Measurements from ENCODE around the gene CMTM8. TPM values are rescaled to one million over a fixed set of nuclear protein-coding genes. Genes with fewer than 3 reads are reported as not detected.

The CMTM8 gene
- total RNA-seq, 2 donors from 2014 or later: 5.2 to 7.2 TPM

- ATAC-seq (replicated peaks): peak; percentile 80
Measured at GRCh38 chr3:32278714-32279113, 40.2 kb downstream of the CMTM8 start.

GRCh38 chr3:32280262-32280910, 41.9 kb downstream of the CMTM8 start:
- Mint-ChIP-seq H3K4me1 (peaks cover 21% of the 10 kb centered on the region), H3K27me3 (no peaks in the 10 kb centered on the region), H3K27ac (no peak overlapping the region), H3K36me3 (ENCODE audit: low read depth) (no peaks in the 10 kb centered on the region), H3K4me3 (no peak overlapping the region), H3K9me3 (no peaks in the 10 kb centered on the region)
- ATAC-seq (replicated peaks): peak; percentile 23

More at GRCh38 chr3:32278714-32279113, 40.2 kb downstream of the CMTM8 start:
- Mint-ChIP-seq H3K27ac (peak overlapping the region; percentile 34), H3K36me3 (ENCODE audit: low read depth) (no peaks in the 10 kb centered on the region), H3K4me1 (peaks cover 17% of the 10 kb centered on the region), H3K27me3 (no peaks in the 10 kb centered on the region), H3K9me3 (no peaks in the 10 kb centered on the region), H3K4me3 (no peak overlapping the region)

GRCh38 chr3:32281570-32282106, 43.2 kb downstream of the CMTM8 start:
- Mint-ChIP-seq H3K4me3 (no peak overlapping the region), H3K4me1 (peaks cover 21% of the 10 kb centered on the region), H3K36me3 (ENCODE audit: low read depth) (no peaks in the 10 kb centered on the region), H3K9me3 (no peaks in the 10 kb centered on the region), H3K27ac (peak overlapping the region; percentile 5), H3K27me3 (no peaks in the 10 kb centered on the region)
- ATAC-seq (replicated peaks): peak; percentile 55

GRCh38 chr3:32282578-32283154, 44.2 kb downstream of the CMTM8 start:
- Mint-ChIP-seq H3K9me3 (no peaks in the 10 kb centered on the region), H3K4me1 (peaks cover 26% of the 10 kb centered on the region), H3K4me3 (no peak overlapping the region), H3K27me3 (no peaks in the 10 kb centered on the region), H3K27ac (no peak overlapping the region), H3K36me3 (ENCODE audit: low read depth) (no peaks in the 10 kb centered on the region)
- ATAC-seq (replicated peaks): no peak

- peaks cover 25% of the 10 kb centered on the region for H3K4me1 Mint-ChIP-seq
- H3K36me3 Mint-ChIP-seq (ENCODE audit: low read depth): no peaks in the 10 kb centered on the region
- H3K27ac Mint-ChIP-seq: peak overlapping the region; percentile 49
- H3K9me3 Mint-ChIP-seq: no peaks in the 10 kb centered on the region
- H3K4me3 Mint-ChIP-seq: no peak overlapping the region
- H3K27me3 Mint-ChIP-seq: no peaks in the 10 kb centered on the region
- no peak for ATAC-seq (replicated peaks)
Measured at GRCh38 chr3:32283304-32283703, 44.8 kb downstream of the CMTM8 start.

GRCh38 chr3:32284443-32285212, 46.1 kb downstream of the CMTM8 start:
- H3K9me3 Mint-ChIP-seq: no peaks in the 10 kb centered on the region
- H3K27me3 Mint-ChIP-seq: no peaks in the 10 kb centered on the region
- no peak for ATAC-seq (replicated peaks)
- peaks cover 30% of the 10 kb centered on the region for H3K4me1 Mint-ChIP-seq
- no peaks in the 10 kb centered on the region for H3K36me3 Mint-ChIP-seq (ENCODE audit: low read depth)
- H3K4me3 Mint-ChIP-seq: peak overlapping the region; percentile 73
- peak overlapping the region; percentile 82 for H3K27ac Mint-ChIP-seq

GRCh38 chr3:32285891-32286290, 47.4 kb downstream of the CMTM8 start:
- H3K4me1 Mint-ChIP-seq: peaks cover 30% of the 10 kb centered on the region
- no peaks in the 10 kb centered on the region for H3K36me3 Mint-ChIP-seq (ENCODE audit: low read depth)
- no peaks in the 10 kb centered on the region for H3K9me3 Mint-ChIP-seq
- H3K27ac Mint-ChIP-seq: peak overlapping the region; percentile 75
- peak; percentile 32 for ATAC-seq (replicated peaks)
- peak overlapping the region; percentile 73 for H3K4me3 Mint-ChIP-seq
- H3K27me3 Mint-ChIP-seq: no peaks in the 10 kb centered on the region

- no peaks in the 10 kb centered on the region for H3K9me3 Mint-ChIP-seq
- no peaks in the 10 kb centered on the region for H3K36me3 Mint-ChIP-seq (ENCODE audit: low read depth)
- peak; percentile 89 for ATAC-seq (replicated peaks)
- H3K27me3 Mint-ChIP-seq: no peaks in the 10 kb centered on the region
- H3K27ac Mint-ChIP-seq: peak overlapping the region; percentile 93
- peaks cover 31% of the 10 kb centered on the region for H3K4me1 Mint-ChIP-seq
- peak overlapping the region; percentile 79 for H3K4me3 Mint-ChIP-seq
Measured at GRCh38 chr3:32288819-32289218, 50.3 kb downstream of the CMTM8 start.

GRCh38 chr3:32290619-32291018, 52.1 kb downstream of the CMTM8 start:
- Mint-ChIP-seq H3K36me3 (ENCODE audit: low read depth) (no peaks in the 10 kb centered on the region), H3K27ac (no peak overlapping the region), H3K4me1 (peaks cover 33% of the 10 kb centered on the region), H3K27me3 (no peaks in the 10 kb centered on the region), H3K4me3 (no peak overlapping the region), H3K9me3 (no peaks in the 10 kb centered on the region)
- no peak for ATAC-seq (replicated peaks)

GRCh38 chr3:32292085-32292796, 53.8 kb downstream of the CMTM8 start:
- H3K36me3 Mint-ChIP-seq (ENCODE audit: low read depth): no peaks in the 10 kb centered on the region

GRCh38 chr3:32293903-32294302, 55.4 kb downstream of the CMTM8 start:
- no peaks in the 10 kb centered on the region for H3K36me3 Mint-ChIP-seq (ENCODE audit: low read depth)
- no peaks in the 10 kb centered on the region for H3K9me3 Mint-ChIP-seq
- H3K4me1 Mint-ChIP-seq: peaks cover 34% of the 10 kb centered on the region
- no peak overlapping the region for H3K4me3 Mint-ChIP-seq
- ATAC-seq (replicated peaks): no peak
- H3K27me3 Mint-ChIP-seq: no peaks in the 10 kb centered on the region
- H3K27ac Mint-ChIP-seq: peak overlapping the region; percentile 8

More at GRCh38 chr3:32292085-32292796, 53.8 kb downstream of the CMTM8 start:
- H3K4me1 Mint-ChIP-seq: peaks cover 32% of the 10 kb centered on the region
- H3K4me3 Mint-ChIP-seq: no peak overlapping the region
- H3K9me3 Mint-ChIP-seq: no peaks in the 10 kb centered on the region
- H3K27ac Mint-ChIP-seq: peak overlapping the region; percentile 21
- ATAC-seq (replicated peaks): no peak
- H3K27me3 Mint-ChIP-seq: no peaks in the 10 kb centered on the region

- Mint-ChIP-seq H3K27ac (peak overlapping the region; percentile 83), H3K36me3 (ENCODE audit: low read depth) (no peaks in the 10 kb centered on the region), H3K4me1 (peaks cover 26% of the 10 kb centered on the region), H3K27me3 (no peaks in the 10 kb centered on the region), H3K4me3 (peak overlapping the region; percentile 65), H3K9me3 (no peaks in the 10 kb centered on the region)
- ATAC-seq (replicated peaks): peak; percentile 76
Measured at GRCh38 chr3:32296251-32297204, 58.0 kb downstream of the CMTM8 start.

- peak overlapping the region; percentile 65 for H3K4me3 Mint-ChIP-seq
- ATAC-seq (replicated peaks): peak; percentile 84
- H3K36me3 Mint-ChIP-seq (ENCODE audit: low read depth): no peaks in the 10 kb centered on the region
- H3K27ac Mint-ChIP-seq: peak overlapping the region; percentile 83
- H3K4me1 Mint-ChIP-seq: peaks cover 23% of the 10 kb centered on the region
- no peaks in the 10 kb centered on the region for H3K9me3 Mint-ChIP-seq
- H3K27me3 Mint-ChIP-seq: no peaks in the 10 kb centered on the region
Measured at GRCh38 chr3:32297366-32297765, 58.9 kb downstream of the CMTM8 start.
